ENCODE measurements around the gene FZD7. TPM values are rescaled to one million over a fixed set of nuclear protein-coding genes. Genes with fewer than 3 reads are reported as not detected.
A peak's percentile ranks its signal among the peaks of the same experiment; 100 is the strongest.

The FZD7 gene
- total RNA-seq, 1 experiment from 2014 or later = 302 TPM

DNA sequence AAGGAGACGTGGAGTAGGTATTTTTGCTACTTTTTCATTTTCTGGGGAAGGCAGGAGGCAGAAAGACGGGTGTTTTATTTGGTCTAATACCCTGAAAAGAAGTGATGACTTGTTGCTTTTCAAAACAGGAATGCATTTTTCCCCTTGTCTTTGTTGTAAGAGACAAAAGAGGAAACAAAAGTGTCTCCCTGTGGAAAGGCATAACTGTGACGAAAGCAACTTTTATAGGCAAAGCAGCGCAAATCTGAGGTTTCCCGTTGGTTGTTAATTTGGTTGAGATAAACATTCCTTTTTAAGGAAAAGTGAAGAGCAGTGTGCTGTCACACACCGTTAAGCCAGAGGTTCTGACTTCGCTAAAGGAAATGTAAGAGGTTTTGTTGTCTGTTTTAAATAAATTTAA is 3.4 kb downstream of the FZD7 start:
- WGBS (ENCODE audit: extremely low coverage, insufficient read length, low lambda C conversion rate) = no CpG with 5 or more reads among the region's 7 CpGs
- no peak overlapping the region for H3K27ac ChIP-seq (ENCODE audit: insufficient read length, low read depth, low read length)

More for the DNA sequence above, 3.4 kb downstream of the FZD7 start:
- Mint-ChIP-seq H3K36me3 (ENCODE audit: insufficient read depth in 1 of 3, low read depth in 3 of 3) (peaks cover 12 to 21% (median 18%) of the 10 kb centered on the region in 3 experiments), H3K4me3 (no peak overlapping the region), H3K4me1 (peaks cover 28 to 36% of the 10 kb centered on the region in 2 experiments), H3K27ac (no peak overlapping the region), H3K27me3 (ENCODE audit: low read depth) (no peaks in the 10 kb centered on the region; the same call in 1 of the 2 replicates), H3K9me3 (peaks cover 0 to 4% of the 10 kb centered on the region in 2 experiments; a peak in 2 of 5 replicates)
- Histone ChIP-seq H3K14ac (ENCODE audit: insufficient read depth, low read length) (no peak overlapping the region), H3T11ph (ENCODE audit: low read length) (no peak overlapping the region), H3K79me1 (ENCODE audit: insufficient read depth, low read depth, low read length, poor library complexity, severe bottlenecking) (no peaks in the 10 kb centered on the region), H3K27me3 (ENCODE audit: insufficient read depth, low read length) (no peaks in the 10 kb centered on the region), H4K8ac (replicated peaks; ENCODE audit: insufficient read length, low read depth, low read length) (no peak overlapping the region), H2BK12ac (ENCODE audit: insufficient read length, low read depth, low read length) (no peak overlapping the region), H3K9ac (ENCODE audit: extremely low read depth, insufficient read length, low read length) (peak overlapping the region; percentile 93), H3K23me2 (ENCODE audit: insufficient read length, low read depth, low read length, poor library complexity, severe bottlenecking) (peaks cover 14% of the 10 kb centered on the region), H2AK5ac (ENCODE audit: insufficient read length, low read length) (no peak overlapping the region), H3K9me3 (ENCODE audit: control insufficient read depth, low read depth, low read length) (no peaks in the 10 kb centered on the region), H4K5ac (ENCODE audit: insufficient read length, low read depth, low read length) (no peak overlapping the region), H3K18ac (ENCODE audit: insufficient read length, low read depth, low read length) (no peak overlapping the region), H2BK15ac (ENCODE audit: low read depth, low read length) (no peak overlapping the region), H3K4ac (ENCODE audit: low read depth, low read length) (no peak overlapping the region), H4K20me1 (ENCODE audit: control insufficient read depth, insufficient read depth, insufficient read length) (no peaks in the 10 kb centered on the region), H3K4me2 (ENCODE audit: insufficient read depth, insufficient read length, low read length) (peak overlapping the region; percentile 83), H3K56ac (ENCODE audit: insufficient read length, low read depth, low read length) (no peak overlapping the region), H3K4me1 (ENCODE audit: insufficient read depth, low read length) (peaks cover 3% of the 10 kb centered on the region), H3K79me2 (ENCODE audit: insufficient read depth, low read length) (peaks cover 39% of the 10 kb centered on the region; the same call in 1 of the 2 replicates), H4K91ac (ENCODE audit: insufficient read length, low read depth, low read length) (no peak overlapping the region), H3K23ac (ENCODE audit: insufficient read length, low read depth, low read length) (no peak overlapping the region), H2BK120ac (ENCODE audit: low read depth, low read length, poor library complexity, severe bottlenecking) (no peak overlapping the region), H2AFZ (ENCODE audit: low read length) (no peak overlapping the region), H2BK20ac (ENCODE audit: low read depth, low read length, poor library complexity, severe bottlenecking) (no peak overlapping the region), H2BK5ac (ENCODE audit: insufficient read length, low read length) (no peak overlapping the region)
- no peak for DNase-seq
- TF ChIP-seq, protein P1, sequence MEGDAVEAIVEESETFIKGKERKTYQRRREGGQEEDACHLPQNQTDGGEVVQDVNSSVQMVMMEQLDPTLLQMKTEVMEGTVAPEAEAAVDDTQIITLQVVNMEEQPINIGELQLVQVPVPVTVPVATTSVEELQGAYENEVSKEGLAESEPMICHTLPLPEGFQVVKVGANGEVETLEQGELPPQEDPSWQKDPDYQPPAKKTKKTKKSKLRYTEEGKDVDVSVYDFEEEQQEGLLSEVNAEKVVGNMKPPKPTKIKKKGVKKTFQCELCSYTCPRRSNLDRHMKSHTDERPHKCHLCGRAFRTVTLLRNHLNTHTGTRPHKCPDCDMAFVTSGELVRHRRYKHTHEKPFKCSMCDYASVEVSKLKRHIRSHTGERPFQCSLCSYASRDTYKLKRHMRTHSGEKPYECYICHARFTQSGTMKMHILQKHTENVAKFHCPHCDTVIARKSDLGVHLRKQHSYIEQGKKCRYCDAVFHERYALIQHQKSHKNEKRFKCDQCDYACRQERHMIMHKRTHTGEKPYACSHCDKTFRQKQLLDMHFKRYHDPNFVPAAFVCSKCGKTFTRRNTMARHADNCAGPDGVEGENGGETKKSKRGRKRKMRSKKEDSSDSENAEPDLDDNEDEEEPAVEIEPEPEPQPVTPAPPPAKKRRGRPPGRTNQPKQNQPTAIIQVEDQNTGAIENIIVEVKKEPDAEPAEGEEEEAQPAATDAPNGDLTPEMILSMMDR (conservative IDR thresholded peaks at IDR 0.05) = no peak

Measured in H9 (cell line).